GM19035 (cell line): ENCODE results near the gene KCTD17.

Experiments
- ATAC-seq: cut with Tn5 transposase; IDR thresholded peaks from one replicate; pipeline ENCODE4 v1.9.1; 2021; ENCODE audit not compliant: unreplicated experiment

The KCTD17 gene

DNA sequence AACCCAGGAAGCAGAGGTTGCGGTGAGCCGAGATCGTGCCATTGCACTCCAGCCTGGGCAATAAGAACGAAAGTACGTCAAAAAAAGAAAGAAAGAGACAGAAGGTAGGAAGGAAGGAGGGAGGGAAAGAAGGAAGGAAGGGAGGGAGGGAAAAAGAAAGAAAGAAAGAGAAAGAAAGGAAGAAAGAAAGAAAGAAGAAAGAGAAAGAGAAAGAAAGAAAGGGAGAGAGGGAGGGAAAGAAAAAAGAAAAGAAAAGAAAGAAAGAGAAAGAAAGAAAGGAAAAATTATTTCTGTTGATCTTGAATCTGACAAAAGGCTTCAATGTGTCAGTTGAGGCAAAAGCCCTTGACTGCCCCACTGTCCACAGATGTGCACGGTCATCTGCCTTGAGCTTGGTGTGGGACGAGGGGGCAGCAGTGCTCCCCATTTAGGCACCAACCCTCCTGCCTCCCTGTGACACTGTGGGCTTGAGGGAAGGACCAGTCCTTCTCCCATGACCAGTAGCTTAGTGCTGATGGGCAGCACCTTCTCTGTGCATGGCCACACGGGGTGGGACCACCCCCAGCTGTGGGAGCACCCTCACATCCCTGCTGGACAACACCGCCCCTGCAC is 24.4 kb downstream of the KCTD17 start:
- no peak for ATAC-seq

DNA sequence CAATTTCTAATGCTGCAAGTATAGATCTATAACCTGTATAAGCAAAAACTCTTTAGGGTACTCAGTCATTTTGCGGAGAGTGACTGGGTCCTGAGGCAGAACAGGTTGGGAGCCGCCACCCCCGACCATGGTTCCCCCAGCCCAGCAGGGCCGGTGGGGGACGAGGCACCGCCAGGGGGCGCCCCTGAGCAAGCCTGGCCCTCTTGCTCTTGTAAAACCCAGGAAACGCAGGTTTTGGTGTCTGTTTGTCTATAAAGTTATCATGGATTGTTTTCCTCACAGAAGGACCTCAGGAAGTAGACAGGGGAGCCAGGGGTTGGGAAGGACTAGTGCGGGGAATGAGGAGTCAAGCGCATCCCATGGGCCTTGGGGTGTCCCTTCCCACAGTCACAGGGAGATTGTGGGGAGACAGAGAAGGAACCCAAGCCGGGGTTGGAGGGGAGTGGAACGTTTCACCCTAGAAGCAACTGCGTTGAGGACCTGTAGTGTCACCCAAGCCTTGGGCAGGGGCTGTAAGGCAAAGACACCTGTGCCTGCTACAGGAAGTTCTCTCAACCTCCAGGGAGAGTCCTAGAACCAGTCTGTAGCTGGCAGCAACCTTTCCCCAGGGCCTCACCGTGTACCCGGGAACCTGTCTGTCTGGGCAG is 26.4 kb downstream of the KCTD17 start:
- ATAC-seq: no peak

DNA sequence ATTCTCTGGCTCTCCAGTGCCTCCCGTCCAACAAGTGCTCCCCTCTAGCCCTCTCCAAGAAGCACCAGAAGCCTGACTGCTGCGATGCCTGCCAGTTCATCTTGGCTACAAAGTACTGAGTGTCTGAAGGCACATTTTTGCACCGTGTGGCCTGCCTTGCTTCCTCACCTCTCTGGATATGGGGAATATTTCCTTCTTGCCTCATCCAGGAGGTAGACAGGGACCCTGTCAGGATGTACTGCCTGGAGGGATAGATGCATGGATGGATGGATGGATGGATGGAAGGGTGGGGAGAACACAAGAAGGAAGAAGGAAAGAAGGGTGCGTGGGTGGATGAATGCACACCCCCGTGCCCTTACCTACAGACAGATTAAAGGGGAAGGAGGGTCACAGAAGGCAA is 27.6 kb downstream of the KCTD17 start:
- no peak for ATAC-seq

DNA sequence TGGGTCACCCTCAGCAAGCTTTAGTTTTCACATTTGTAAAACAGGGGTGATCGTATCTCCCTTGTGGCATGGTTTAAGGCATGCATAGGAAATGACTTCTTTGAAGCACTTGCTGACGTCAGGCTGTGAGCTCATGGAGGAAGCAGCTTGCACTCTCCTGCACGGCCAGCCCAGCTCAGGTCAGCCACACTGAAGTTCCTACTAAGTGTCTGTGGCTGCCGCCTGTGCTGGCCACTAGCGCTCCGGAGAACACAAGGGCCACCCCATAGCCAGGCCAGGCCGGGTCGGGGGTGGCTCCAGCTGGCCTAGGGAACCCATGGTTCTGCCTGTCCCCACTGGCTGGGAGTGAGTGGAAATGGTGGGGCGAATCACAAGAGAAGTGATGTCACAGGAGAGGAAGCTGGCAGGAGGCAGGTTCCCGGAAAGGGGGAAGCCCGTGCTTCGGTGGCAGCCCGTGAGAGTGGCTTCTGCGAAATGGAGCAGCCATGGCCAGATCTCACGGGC is 28.2 kb downstream of the KCTD17 start:
- ATAC-seq: no peak

DNA sequence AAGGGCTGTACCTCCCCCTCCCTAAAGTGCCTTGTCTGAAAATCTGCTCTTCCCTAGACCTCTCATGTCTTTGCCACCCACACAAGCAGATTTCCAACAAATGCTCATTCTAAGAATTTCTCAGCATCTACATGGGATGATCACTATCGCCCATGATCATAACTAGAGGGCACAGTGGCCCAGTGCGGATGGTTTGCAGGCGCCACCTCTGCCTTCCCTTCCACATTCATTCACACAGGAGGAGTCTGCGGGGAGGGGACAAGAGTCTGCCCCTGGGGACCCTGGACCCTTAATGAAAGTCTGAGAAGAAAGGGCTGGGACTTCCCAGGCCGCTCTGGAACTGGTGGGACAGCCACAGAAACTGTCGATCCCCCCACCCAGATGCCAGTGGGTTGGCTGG is 28.9 kb downstream of the KCTD17 start:
- ATAC-seq: no peak

DNA sequence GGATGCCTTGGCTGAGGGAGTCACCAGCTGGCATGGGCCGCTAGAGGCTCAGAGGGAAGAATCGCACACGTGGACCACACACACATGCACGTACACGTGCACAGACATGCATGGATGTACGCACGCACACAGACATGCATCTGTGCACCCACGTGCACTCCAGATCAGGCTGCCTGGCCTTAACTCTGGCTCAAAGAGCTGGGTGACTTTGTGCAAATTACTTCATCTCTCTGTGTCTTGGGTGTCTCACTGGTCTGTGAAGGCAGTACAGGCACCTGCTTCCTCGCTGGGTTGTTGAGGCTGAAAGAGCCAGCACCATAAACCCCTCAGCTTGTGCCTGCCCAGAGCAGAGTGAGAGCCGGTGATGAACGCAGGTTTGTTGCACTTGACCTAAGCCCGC is 29.3 kb downstream of the KCTD17 start:
- no peak for ATAC-seq

DNA sequence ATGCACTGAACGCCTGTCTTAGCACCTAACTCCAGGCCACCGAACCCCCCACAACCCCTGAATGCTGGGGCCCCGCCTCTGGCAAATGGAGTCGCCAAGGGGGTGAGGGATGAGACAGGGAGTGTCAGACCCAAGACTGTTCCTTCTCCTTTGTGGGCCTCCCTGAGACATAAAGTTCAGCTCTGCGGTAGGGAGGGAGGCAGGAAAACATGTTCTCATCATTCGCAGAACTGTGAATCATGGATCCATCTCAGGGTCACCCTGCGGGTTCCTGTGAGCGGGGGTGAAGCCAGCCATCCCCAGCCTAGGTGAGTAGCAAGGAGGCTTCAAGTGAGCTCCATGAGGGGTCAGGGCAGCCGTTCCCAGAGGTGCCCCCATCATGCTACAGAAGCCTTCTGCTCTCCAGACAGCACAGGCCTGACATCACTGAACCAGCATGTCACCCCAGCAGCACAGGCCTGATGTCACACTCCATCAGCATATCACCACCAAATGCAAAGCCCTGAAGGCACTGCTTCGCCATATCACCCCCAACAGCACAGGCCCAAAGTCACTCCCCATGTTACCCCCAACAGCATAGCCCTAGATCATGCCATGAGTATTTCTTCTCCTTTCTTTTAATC is 30.8 kb downstream of the KCTD17 start:
- ATAC-seq: no peak

DNA sequence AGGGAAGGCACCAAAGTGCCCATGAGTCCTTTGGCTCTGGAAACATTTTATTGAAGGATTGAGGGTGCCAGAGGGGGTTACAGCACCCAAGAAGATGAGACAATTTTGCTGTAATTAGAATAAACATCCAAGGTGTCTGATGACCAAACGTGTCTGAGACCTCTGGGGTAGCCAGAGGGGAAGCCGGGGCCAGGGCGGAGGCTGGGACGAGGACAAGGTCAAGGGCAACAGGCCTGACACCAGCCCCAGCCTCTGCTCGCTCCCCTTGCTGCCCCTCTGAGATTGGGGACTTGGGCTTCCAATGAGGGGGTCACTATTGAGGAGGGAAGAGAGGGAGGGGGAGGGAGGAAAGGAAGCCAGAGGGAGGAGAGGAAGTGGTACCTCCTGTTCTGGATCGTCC is 32.4 kb downstream of the KCTD17 start:
- no peak for ATAC-seq

DNA sequence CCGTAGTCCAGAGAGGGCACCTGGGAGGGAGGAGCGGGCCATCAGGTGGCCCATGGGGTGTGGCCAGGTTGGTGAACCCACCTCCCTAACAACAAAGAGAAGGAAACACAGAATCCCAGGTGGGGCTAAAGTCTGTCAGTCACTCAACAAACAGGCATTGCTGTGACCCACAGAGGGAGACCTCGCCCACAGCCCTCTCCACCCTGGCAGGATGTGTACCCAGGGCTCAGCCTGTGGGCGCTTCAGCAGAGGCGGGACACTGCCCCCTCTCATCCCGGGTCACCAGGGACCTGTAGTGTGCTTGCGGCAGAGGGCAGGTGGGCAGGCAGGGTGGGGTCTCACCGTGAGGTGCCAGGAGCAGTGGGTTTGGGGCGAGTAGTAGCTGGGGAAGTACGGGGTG is 32.8 kb downstream of the KCTD17 start:
- no peak for ATAC-seq

DNA sequence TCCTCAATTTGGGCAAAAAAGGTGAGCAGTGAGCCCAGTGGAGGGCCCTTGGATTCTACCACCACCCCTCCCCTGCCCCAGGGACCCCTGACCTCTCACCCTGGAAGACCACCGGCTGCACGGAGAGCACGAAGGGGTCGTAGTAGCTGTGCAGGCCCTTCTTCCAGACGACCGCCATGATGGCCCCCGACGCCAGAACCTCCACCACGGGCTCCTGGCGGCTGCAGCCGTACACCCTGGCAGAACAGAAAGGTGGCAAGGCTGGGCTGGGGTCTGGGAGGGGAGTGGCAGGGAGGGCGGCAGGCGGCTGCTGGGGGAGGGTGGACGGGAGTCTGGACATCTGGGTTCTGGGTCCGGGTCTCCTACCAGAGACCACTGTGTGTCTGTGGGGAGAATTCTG is 34.6 kb downstream of the KCTD17 start:
- ATAC-seq: no peak

DNA sequence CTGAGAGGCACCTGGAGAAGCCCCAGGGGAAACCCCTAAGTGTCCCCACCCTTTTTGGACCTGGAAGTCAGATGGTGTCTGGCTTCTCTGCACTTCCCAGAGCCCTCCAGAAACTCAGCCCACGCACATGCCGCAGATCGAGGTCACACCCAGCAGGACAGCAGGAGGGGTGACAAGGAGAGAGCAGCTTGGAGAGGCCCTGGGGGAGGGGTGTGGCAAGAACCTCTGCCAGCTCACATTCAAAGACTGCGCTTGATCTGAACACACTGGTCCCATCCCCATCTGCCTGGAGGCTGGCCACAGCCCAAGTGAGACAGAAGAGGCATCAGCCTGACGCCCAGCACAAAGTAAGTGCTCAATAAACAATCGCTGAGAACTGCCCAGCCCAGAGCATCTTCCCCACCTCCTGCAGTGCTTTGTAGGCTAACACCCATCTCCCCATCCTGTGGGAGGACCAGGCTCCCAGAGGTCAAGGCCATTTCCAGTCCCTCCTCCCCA is 36.6 kb downstream of the KCTD17 start:
- no peak for ATAC-seq

DNA sequence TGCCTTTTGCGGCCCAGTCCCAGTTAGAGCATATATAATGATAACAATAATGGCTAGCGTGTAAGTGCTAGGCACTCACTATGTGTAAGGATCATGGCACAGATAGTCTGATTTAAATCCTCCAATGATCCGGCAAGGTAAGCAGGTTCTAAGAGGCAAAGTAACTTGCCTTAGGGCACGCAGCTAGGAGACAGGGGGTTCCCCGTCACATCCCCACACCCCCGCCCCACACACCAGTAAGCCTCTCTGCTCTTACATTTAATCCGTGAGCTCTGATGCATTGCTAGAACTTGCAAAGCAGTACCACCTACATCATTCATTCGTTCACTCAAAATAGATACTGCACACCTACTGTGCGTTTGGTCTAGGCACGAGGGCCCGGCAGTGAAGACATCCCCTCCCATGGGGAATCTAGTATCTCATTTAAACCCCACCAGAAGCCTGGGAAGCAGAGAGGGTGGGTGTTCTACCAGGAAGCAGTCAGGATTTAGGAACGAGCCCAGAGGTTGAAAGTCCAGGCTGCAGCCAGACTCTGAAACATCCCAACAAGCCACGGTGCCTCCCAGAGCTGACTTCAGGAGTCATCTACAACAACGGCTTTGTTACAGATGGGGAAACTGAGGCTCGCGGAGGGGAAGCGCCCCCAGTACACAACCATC is 37.3 kb downstream of the KCTD17 start:
- no peak for ATAC-seq

DNA sequence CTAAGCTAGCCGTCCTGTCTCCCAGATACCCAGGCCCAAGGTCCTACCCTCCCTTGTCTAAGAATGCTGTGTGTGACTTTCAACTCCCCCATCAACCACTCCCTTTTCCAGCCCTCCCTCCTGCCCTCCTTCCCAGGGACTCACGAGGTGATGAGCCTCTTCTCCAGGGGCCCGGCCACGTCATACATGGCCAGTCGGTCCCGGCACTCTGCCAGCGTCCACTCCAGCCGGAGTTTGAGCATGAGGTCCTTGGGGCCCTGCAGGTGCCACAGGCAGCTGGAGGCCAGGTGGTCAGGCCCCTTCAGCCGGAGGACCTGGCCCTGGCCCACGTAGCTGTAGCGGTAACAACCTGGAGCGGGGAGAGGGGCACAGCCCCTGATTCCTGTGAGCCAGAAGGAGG is 37.9 kb downstream of the KCTD17 start:
- ATAC-seq: no peak

DNA sequence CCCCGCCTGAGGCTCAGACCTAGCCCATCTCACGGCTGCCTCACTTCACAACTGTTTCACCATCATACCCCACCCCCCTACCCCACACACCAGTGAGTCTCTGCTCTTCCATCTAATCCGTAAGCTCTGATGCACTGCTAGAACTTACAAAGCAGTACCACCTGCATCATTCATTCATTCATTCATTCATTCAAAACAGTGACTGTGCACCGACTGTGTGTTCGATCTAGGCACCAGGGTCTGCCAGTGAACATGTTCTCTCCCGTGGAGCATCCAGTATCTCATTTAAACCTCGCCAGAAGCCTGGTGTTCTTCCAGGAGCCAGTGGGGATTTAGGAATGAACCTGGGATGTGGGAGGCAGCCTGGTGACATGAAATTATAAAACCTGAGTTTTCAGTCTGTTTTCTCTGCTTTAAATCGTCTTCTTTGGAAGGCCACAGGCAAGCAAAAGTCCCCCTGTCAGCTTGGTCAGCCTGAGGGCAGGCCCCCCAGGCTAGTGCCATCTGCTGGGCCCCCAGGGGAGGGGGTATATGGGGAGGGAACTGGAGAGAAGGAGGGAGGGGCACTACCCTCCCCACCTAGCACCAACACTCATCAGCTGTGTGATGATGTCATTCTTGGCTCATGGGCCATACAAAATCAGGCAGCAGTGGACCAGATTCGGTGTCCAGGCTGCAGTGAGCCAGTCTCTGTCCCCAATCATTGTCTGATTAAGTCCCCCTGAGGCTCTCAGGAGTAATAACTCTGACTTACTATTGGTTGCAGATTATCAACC is 39.6 kb downstream of the KCTD17 start:
- no peak for ATAC-seq

DNA sequence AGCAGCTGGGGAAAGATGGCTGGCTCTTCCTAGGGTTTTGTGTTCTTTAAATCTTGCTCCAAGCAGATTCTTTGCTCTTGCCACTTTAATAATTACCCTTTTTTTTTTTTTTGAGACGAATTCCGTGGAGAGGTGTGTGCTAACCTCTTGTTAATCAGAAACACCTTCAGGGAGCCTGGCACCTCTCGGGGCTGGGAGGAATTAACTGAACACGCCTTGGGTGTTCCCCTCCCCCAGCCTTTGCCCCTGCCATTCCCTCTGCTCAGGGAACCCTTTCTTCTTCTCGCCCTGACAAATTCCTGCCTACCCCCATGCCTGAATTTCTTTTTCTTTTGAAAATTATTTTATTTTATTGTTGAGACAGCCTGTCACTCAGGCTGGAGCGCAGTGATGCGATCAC is 40.5 kb downstream of the KCTD17 start:
- no peak for ATAC-seq

DNA sequence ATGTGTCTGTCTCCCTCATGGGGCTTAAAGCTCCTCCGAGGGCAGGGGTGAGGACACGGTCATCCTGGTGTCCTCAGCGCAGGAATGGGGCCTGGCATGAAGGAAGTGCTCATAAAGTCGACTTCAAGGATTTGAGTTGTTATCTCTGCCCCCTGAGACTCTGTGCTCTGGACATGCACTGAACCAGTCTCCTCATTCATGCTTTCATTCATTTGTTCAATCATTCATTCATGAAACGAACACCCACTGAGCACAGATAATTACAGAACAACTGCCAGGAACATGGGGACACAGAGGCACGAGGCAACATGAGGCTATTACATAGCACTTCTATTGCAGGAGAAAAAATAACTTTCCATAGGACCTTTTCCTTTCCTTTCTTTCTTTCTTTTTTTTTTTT is 41.5 kb downstream of the KCTD17 start:
- ATAC-seq: no peak

DNA sequence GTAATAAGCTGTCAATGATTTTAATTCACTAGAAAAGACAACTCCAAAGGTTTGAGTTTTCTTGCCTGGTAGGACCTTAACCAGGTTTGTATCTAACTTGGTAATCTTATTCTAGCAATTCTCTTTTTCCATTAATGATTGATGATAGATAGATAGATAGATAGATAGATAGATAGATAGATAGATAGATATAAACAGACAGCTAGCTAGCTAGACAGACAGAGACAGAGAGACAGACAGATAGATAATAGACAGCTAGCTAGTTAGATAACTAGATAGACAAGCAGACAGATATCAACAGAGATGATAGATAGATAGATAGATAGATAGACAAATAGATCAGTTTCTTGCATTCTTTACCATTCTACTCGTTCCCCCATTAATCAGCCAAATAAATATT is 42.7 kb downstream of the KCTD17 start:
- ATAC-seq: no peak

DNA sequence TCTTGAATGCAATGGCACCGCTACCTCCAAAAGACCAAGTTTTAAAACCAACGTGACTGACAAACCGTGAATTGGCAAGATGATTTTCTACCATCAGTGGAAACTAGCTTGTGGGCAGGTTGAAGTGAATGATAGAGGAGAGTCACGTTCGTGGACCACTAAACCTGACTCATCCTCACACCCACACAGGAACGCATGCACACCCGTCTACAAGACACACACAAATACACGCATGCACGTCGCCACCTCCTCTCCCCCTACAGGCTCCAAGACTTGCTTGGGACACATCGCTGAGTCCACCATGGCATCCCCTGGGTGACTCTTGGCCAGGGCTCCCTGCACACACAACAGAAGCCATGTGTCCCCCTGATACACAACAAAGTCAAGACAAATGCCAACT is 43.6 kb downstream of the KCTD17 start:
- no peak for ATAC-seq

DNA sequence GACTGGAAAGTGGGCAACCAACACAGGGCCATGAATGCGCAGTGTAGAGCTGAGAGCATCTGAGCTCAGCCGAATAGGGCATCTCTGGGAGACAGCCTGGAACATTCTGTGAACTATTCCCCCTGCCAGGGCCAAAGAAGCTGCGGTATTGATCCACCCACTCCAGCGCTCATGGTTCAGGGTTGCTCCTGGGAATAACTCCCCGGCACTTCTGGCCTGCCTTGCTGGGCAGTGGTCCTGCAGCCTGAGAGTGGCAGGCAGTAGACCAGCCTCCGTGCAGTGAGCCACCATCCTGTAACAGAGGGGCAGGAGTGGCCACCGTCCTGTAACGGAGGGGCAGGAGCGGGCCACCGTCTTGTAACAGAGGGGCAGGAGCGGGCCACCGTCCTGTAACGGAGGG is 45.8 kb downstream of the KCTD17 start:
- no peak for ATAC-seq

DNA sequence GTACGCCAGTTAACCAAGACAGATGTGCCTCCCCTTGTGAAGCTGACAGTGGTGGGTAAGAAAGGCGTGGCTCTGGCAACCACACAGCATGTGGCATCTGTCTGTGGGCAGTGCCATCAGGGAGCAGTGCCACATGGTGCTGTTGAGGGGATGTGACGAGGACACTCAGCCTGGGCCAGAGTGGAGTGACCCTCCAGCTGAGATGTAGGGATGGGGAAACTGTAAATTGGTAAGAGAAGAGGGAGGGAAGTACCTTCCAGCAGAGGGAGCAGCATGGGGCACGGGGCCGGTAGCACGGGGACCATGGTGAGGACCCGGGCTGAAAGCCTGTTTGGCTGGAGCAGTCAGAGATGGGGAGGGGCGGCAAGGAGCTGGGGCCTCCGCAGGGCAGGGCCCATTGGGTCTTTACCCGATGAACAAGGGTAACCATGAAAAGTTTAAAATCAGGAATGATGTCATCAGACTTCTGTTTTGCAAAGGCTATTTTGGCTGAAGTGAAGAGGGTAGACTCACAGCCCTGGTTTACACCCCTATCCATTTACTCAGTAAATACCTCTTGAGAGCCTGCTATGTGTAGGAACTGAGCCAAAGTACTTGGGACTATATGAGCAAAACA is 47.5 kb downstream of the KCTD17 start:
- ATAC-seq: no peak
